ENCODE data around the gene ARID3C.
A peak's percentile ranks its signal among the peaks of the same experiment; 100 is the strongest.

The ARID3C gene

GRCh38 chr9:34628656-34629490, at the start of gene ARID3C:
ARID3C (minus strand) TSS chr9:34629066; CDS start chr9:34628014, 1,052 bp downstream.
- no peak for DNase-seq

GRCh38 chr9:34675869-34676268, 47.0 kb upstream of the ARID3C start:
- DNase-seq, result no peak

GRCh38 chr9:34675048-34675714, 46.3 kb upstream of the ARID3C start:
- peak; percentile 6 for DNase-seq

- no peak for DNase-seq
These were observed 45.6 kb upstream of the ARID3C start for GRCh38 chr9:34674440-34674839.

GRCh38 chr9:34671307-34671706, 42.4 kb upstream of the ARID3C start:
- no peak for DNase-seq

GRCh38 chr9:34669809-34670562, 41.1 kb upstream of the ARID3C start:
- no peak for DNase-seq

GRCh38 chr9:34665381-34666250, 36.8 kb upstream of the ARID3C start:
- DNase-seq, result peak; percentile 91

- no peak for DNase-seq
These were observed 36.2 kb upstream of the ARID3C start for GRCh38 chr9:34665067-34665380.

GRCh38 chr9:34664281-34665066, 35.6 kb upstream of the ARID3C start:
- DNase-seq, result peak; percentile 7

GRCh38 chr9:34663303-34663605, 34.4 kb upstream of the ARID3C start:
- no peak for DNase-seq

GRCh38 chr9:34662526-34663302, 33.8 kb upstream of the ARID3C start, which contains the start of gene CCL27:
CCL27 (minus strand) TSS chr9:34662657; CDS start chr9:34662633, 24 bp downstream.
- no peak for DNase-seq

GRCh38 chr9:34659592-34660253, 30.9 kb upstream of the ARID3C start:
- peak; percentile 5 for DNase-seq

- DNase-seq, result no peak
These were observed 29.6 kb upstream of the ARID3C start for GRCh38 chr9:34658461-34658860.

- DNase-seq, result no peak
These were observed 28.1 kb upstream of the ARID3C start for GRCh38 chr9:34656992-34657391.

GRCh38 chr9:34655394-34655793, 26.5 kb upstream of the ARID3C start:
- no peak for DNase-seq

- no peak for DNase-seq
These were observed 25.6 kb upstream of the ARID3C start for GRCh38 chr9:34654323-34655051.

- DNase-seq, result no peak
These were observed 24.5 kb upstream of the ARID3C start for GRCh38 chr9:34653151-34654072.

- no peak for DNase-seq
These were observed 23.7 kb upstream of the ARID3C start for GRCh38 chr9:34652602-34653000.

Data from DMS153 (cell line).